Measurements from ENCODE around the gene PTPRA. TPM values are rescaled to one million over a fixed set of nuclear protein-coding genes. Genes with fewer than 3 reads are reported as not detected.
A peak's percentile ranks its signal among the peaks of the same experiment; 100 is the strongest.

PTPRA gene
- total and polyA plus RNA-seq, 12 donors: 8.9 to 37.3 (median 28.5) TPM

GRCh38 chr20:2922957-2923356, 49.7 kb downstream of the PTPRA start:
- DNase-seq: no peak

GRCh38 chr20:2930538-2930937, 57.3 kb downstream of the PTPRA start:
- ATAC-seq (no peak), DNase-seq (no peak)
- H3K4me1 ChIP-seq: peaks cover 0 to 10% (median 0%) of the 10 kb centered on the region in 9 donors
- no peaks in the 10 kb centered on the region for H3K27me3 ChIP-seq
- no peak for TF ChIP-seq CTCF (IDR thresholded peaks at IDR 0.05)
- intact Hi-C loops (cut with DNase I): no loop called here
- H3K27ac ChIP-seq: no peak overlapping the region
- no peaks in the 10 kb centered on the region for H3K9me3 ChIP-seq
- peaks cover 0 to 36% (median 0%) of the 10 kb centered on the region in 9 donors for H3K36me3 ChIP-seq
- no peak overlapping the region for H3K4me3 ChIP-seq
- WGBS, 2 donors: 69 to 80% methylated on average over 1 of the region's 1 CpG

More at GRCh38 chr20:2922957-2923356, 49.7 kb downstream of the PTPRA start:
- ATAC-seq: no peak
- Histone ChIP-seq H3K36me3 (peaks cover 0 to 45% (median 7%) of the 10 kb centered on the region in 9 donors), H3K27me3 (no peaks in the 10 kb centered on the region), H3K9me3 (no peaks in the 10 kb centered on the region), H3K4me1 (peaks cover 0 to 14% (median 5%) of the 10 kb centered on the region in 9 donors), H3K27ac (no peak overlapping the region), H3K4me3 (no peak overlapping the region)
- no peak for TF ChIP-seq CTCF (IDR thresholded peaks at IDR 0.05)
- intact Hi-C loops (cut with DNase I): no loop called here

GRCh38 chr20:2932498-2932897, 59.2 kb downstream of the PTPRA start:
- peaks cover 0 to 10% (median 0%) of the 10 kb centered on the region in 9 donors for H3K4me1 ChIP-seq
- no peak for TF ChIP-seq CTCF (IDR thresholded peaks at IDR 0.05)
- intact Hi-C loops (cut with DNase I): no loop called here
- DNase-seq (no peak), ATAC-seq (peak in 1 of 8 donors; percentile 44)
- peaks cover 0 to 23% (median 0%) of the 10 kb centered on the region in 9 donors for H3K36me3 ChIP-seq
- no peaks in the 10 kb centered on the region for H3K9me3 ChIP-seq
- no peak overlapping the region for H3K27ac ChIP-seq
- no peak overlapping the region for H3K4me3 ChIP-seq
- H3K27me3 ChIP-seq: no peaks in the 10 kb centered on the region

GRCh38 chr20:2937902-2938301, 64.6 kb downstream of the PTPRA start:
- no peak for TF ChIP-seq CTCF (IDR thresholded peaks at IDR 0.05)
- intact Hi-C loops (cut with DNase I): no loop called here
- 85 to 87% methylated on average over 5 of the region's 5 CpGs for WGBS, 2 donors

More at GRCh38 chr20:2937902-2938301, 64.6 kb downstream of the PTPRA start:
- ATAC-seq (no peak), DNase-seq (no peak)
- Histone ChIP-seq H3K4me3 (no peak overlapping the region), H3K27ac (no peak overlapping the region), H3K27me3 (no peaks in the 10 kb centered on the region), H3K36me3 (no peaks in the 10 kb centered on the region), H3K4me1 (peaks cover 0 to 19% (median 15%) of the 10 kb centered on the region in 9 donors), H3K9me3 (no peaks in the 10 kb centered on the region)
